Measurements from ENCODE around the gene TSPAN15. TPM values are rescaled to one million over a fixed set of nuclear protein-coding genes. Genes with fewer than 3 reads are reported as not detected.

Gene TSPAN15
- total and polyA plus RNA-seq, 2 of the 4 experiments (the other 2 are of a cell fraction), result 0.48 TPM; not detected in 1

DNA sequence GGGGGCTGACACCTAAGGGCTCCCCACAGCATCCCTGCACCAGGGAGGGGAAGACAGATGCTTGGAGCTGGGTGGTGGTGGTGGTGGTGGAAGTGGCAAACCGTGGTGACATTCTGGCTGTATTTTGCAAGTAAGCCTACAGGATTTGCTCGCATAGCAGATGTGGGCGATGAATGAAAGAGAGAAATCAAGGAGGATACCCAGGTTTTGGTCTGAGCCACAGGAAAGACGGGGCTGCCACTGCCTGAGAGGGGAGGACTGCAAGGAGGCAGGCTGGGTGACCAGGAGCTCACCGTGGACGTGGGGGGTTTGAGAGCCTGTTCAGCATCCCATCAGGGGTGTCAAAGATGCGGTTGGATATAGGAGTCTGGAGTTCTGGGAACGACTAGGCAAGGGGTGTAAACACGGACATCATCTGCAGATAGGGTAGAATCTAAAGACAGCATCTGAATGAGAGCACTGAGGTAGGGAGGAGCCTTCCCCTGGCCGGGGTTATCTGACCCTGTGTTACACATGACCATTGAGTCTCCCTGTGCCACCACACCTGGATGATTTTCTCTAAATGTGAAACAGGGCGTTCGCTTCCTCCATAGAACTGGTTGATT is 49.7 kb downstream of the TSPAN15 start:
- no peaks in the 10 kb centered on the region for H3K4me1 ChIP-seq (ENCODE audit: control insufficient read depth, insufficient read depth, low read length)
- dilution Hi-C loops (cut with HindIII; ENCODE audit: low sequenced_read_pairs, unreplicated experiment) (no loop called here), in situ Hi-C loops (cut with MboI; ENCODE audit: low sequenced_read_pairs) (loop anchor here (5.0 to 25.0 kb wide), 3 partner anchors 74 to 411 kb away; no protein-coding TSS in a partner anchor), intact Hi-C loops (cut with micrococcal nuclease) (no loop called here)
- no peaks in the 10 kb centered on the region for H3K9me3 ChIP-seq (ENCODE audit: control insufficient read depth, insufficient read depth, low read length)
- ChIA-PET CTCF (no interaction called here), POLR2A (ENCODE audit: unreplicated experiment) (no interaction called here)
- DNase-seq (no peak), ATAC-seq (ENCODE audit: low read depth) (no peak)
- no peaks in the 10 kb centered on the region for H3K36me3 ChIP-seq (ENCODE audit: control insufficient read depth, insufficient read depth, low read length)
- 39% methylated on average over 4 of the region's 12 CpGs; no CpG with 5 or more reads in 1 of the 2 experiments for WGBS, 2 experiments (ENCODE audit: extremely low coverage in 2 of 2, insufficient read length in 1 of 2)
- no peaks in the 10 kb centered on the region for H3K9me1 ChIP-seq (ENCODE audit: insufficient read depth, low read length)
- H4K5ac ChIP-seq (ENCODE audit: low read depth, low read length), result no peak overlapping the region
- H2AK5ac ChIP-seq (ENCODE audit: low read depth, low read length), result no peak overlapping the region
- H2AFZ ChIP-seq (replicated peaks; ENCODE audit: low read length, poor library complexity), result no peak overlapping the region
- H3K79me1 ChIP-seq (ENCODE audit: low read depth in 1 of 2, low read length in 2 of 2), result no peaks in the 10 kb centered on the region
- H4K20me1 ChIP-seq (ENCODE audit: insufficient read depth, low read length), result no peaks in the 10 kb centered on the region
- H3K56ac ChIP-seq (ENCODE audit: extremely low read depth, insufficient read depth, low read length), result no peak overlapping the region
- no peak overlapping the region for H3K23ac ChIP-seq (ENCODE audit: low read depth, low read length)
- H3K27me3 ChIP-seq (ENCODE audit: control insufficient read depth, insufficient read depth, low read length), result peaks cover 65% of the 10 kb centered on the region
- no peak overlapping the region for H3K27ac ChIP-seq (ENCODE audit: insufficient read depth, low read length)
- no peak overlapping the region for H3K4ac ChIP-seq (ENCODE audit: low read depth, low read length)
- H4K91ac ChIP-seq (ENCODE audit: insufficient read depth, low read depth, low read length), result no peak overlapping the region
- H3K14ac ChIP-seq (replicated peaks; ENCODE audit: low read depth, low read length), result no peak overlapping the region
- H2BK5ac ChIP-seq (ENCODE audit: low read depth, low read length, poor library complexity, severe bottlenecking), result no peak overlapping the region
- H4K8ac ChIP-seq (ENCODE audit: low read depth in 2 of 2, low read length in 2 of 2), result no peak overlapping the region
- H3K9ac ChIP-seq (ENCODE audit: low read depth, low read length), result no peak overlapping the region
- TF ChIP-seq MAZ (IDR thresholded peaks at IDR 0.05; ENCODE audit: borderline replicate concordance, low read depth, low read length) (no peak), POLR2A (IDR thresholded peaks at IDR 0.05; ENCODE audit: low read depth, low read length) (no peak), RFX5 (IDR thresholded peaks at IDR 0.05; ENCODE audit: low read depth, low read length) (no peak), RCOR1 (IDR thresholded peaks at IDR 0.05; ENCODE audit: insufficient replicate concordance, low read length) (no peak)
- TF ChIP-seq, protein P1, sequence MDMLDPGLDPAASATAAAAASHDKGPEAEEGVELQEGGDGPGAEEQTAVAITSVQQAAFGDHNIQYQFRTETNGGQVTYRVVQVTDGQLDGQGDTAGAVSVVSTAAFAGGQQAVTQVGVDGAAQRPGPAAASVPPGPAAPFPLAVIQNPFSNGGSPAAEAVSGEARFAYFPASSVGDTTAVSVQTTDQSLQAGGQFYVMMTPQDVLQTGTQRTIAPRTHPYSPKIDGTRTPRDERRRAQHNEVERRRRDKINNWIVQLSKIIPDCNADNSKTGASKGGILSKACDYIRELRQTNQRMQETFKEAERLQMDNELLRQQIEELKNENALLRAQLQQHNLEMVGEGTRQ (IDR thresholded peaks at IDR 0.05; ENCODE audit: low read depth, low read length), result no peak
- no TSS peak for BruUV-seq (replicated peaks)
- H2BK15ac ChIP-seq (ENCODE audit: low read depth, low read length), result no peak overlapping the region
- no peak overlapping the region for H2BK20ac ChIP-seq (ENCODE audit: low read depth, low read length)
- no peak overlapping the region for H2AK9ac ChIP-seq (replicated peaks; ENCODE audit: low read depth, low read length, poor library complexity)
- no peak overlapping the region for H3K4me2 ChIP-seq (ENCODE audit: low read depth, low read length)
- no peak overlapping the region for H3K18ac ChIP-seq (ENCODE audit: low read depth, low read length)
- no peak overlapping the region for H2BK120ac ChIP-seq (ENCODE audit: low read depth, low read length)
- no peak overlapping the region for H3K4me3 ChIP-seq (ENCODE audit: insufficient read depth, low read depth, low read length)
